ENCODE measurements around the gene MRGPRX1. TPM values are rescaled to one million over a fixed set of nuclear protein-coding genes. Genes with fewer than 3 reads are reported as not detected.

Gene MRGPRX1
- total RNA-seq, 1 donor from 2014 or later, result not detected

DNA sequence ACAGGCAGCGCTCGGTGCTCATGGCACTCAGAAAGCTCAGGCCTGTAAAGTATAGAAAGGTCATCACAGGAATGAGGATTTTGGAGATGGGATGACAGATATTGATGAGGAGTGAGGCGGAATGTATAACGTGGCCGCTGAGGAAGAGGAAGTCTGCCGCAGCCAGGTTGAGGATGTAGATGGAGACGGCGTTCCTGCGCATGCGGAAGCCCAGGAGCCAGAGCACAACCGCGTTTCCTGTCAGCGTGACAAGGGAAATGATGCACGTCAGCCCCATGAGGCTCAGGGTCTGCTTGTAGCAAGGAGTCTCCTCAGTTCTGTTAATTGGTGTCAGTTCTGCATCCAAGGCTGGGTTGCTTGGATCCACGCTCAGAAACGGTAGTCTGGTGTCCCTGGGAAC, 33.1 kb upstream of the MRGPRX1 start:
- no peak for TF ChIP-seq CTCF (IDR thresholded peaks at IDR 0.05; ENCODE audit: partially characterized antibody, unreplicated experiment)
- H3K4me1 Mint-ChIP-seq (ENCODE audit: low read depth, unreplicated experiment), result no peaks in the 10 kb centered on the region
- H3K36me3 Mint-ChIP-seq (ENCODE audit: unreplicated experiment), result no peaks in the 10 kb centered on the region
- no peak overlapping the region for H3K4me3 Mint-ChIP-seq (ENCODE audit: unreplicated experiment)
- no peaks in the 10 kb centered on the region for H3K27me3 Mint-ChIP-seq (ENCODE audit: unreplicated experiment)
- no peak overlapping the region for H3K27ac Mint-ChIP-seq (ENCODE audit: unreplicated experiment)
- no peaks in the 10 kb centered on the region for H3K9me3 Mint-ChIP-seq (ENCODE audit: unreplicated experiment)
- DNase-seq, result no peak

DNA sequence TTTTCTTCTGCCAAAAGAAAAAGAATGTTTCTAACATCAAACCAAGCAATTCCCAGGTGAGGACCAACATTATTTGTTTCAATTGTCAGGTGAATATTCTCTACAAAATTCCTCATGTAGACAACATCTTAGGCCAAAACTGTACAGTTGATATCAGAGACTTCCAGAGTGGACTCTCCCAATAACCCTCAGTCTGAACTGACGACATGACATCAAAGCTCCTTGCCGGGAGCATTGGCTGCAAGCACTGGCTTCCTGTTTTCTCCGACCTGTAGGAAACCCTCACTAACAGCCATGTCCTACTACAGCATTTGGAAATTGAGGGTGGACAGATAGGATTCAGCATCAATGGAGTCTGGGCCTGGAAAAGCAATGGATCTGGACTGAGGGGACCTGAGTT, 30.5 kb upstream of the MRGPRX1 start:
- H3K4me1 Mint-ChIP-seq (ENCODE audit: low read depth, unreplicated experiment), result no peaks in the 10 kb centered on the region
- DNase-seq, result no peak
- TF ChIP-seq CTCF (IDR thresholded peaks at IDR 0.05; ENCODE audit: partially characterized antibody, unreplicated experiment), result no peak
- H3K36me3 Mint-ChIP-seq (ENCODE audit: unreplicated experiment), result no peaks in the 10 kb centered on the region
- no peak overlapping the region for H3K4me3 Mint-ChIP-seq (ENCODE audit: unreplicated experiment)
- H3K27me3 Mint-ChIP-seq (ENCODE audit: unreplicated experiment), result no peaks in the 10 kb centered on the region
- H3K27ac Mint-ChIP-seq (ENCODE audit: unreplicated experiment), result no peak overlapping the region
- H3K9me3 Mint-ChIP-seq (ENCODE audit: unreplicated experiment), result no peaks in the 10 kb centered on the region

DNA sequence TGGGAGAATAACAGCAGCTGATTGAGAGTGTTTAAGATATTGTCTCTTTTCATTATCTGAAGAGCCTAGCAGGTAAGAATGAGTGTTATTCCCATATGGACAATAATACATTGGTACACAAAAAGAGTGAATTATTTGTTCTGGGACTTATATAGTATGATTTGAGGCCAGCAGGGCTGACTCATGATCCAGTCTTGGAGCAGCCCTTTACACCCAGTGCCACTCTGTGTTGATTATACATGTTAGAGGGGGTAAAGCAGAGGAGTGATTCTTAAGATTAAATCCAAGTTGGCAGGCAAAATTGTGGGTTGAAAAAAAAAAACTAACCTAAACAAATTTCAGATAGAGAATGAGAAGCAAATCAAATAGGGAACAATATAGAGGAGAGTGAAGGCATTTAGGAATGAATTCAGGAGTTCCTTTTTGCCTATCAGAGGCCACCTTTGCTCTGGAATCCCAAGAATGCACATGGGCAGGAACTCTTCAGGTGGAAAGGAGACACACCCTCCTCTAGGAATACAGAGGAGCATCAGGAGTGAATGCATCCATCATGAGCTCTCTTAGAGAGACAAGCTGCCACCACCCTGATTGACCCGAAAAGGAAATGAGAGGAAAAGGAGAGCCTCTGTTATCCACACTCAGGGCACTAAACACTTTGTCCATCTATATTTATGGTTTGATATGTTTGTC, 19.2 kb upstream of the MRGPRX1 start:
- Mint-ChIP-seq H3K4me1 (ENCODE audit: low read depth, unreplicated experiment) (no peaks in the 10 kb centered on the region), H3K27me3 (ENCODE audit: unreplicated experiment) (no peaks in the 10 kb centered on the region), H3K9me3 (ENCODE audit: unreplicated experiment) (no peaks in the 10 kb centered on the region), H3K36me3 (ENCODE audit: unreplicated experiment) (no peaks in the 10 kb centered on the region), H3K4me3 (ENCODE audit: unreplicated experiment) (no peak overlapping the region), H3K27ac (ENCODE audit: unreplicated experiment) (no peak overlapping the region)
- DNase-seq, result no peak
- TF ChIP-seq CTCF (IDR thresholded peaks at IDR 0.05; ENCODE audit: partially characterized antibody, unreplicated experiment), result no peak

GRCh38 chr11:18956630-18957029, 17.4 kb upstream of the MRGPRX1 start:
- Mint-ChIP-seq H3K9me3 (ENCODE audit: unreplicated experiment) (no peaks in the 10 kb centered on the region), H3K27ac (ENCODE audit: unreplicated experiment) (no peak overlapping the region), H3K36me3 (ENCODE audit: unreplicated experiment) (no peaks in the 10 kb centered on the region), H3K4me1 (ENCODE audit: low read depth, unreplicated experiment) (no peaks in the 10 kb centered on the region), H3K27me3 (ENCODE audit: unreplicated experiment) (no peaks in the 10 kb centered on the region), H3K4me3 (ENCODE audit: unreplicated experiment) (no peak overlapping the region)
- TF ChIP-seq CTCF (IDR thresholded peaks at IDR 0.05; ENCODE audit: partially characterized antibody, unreplicated experiment), result no peak
- DNase-seq, result no peak

DNA sequence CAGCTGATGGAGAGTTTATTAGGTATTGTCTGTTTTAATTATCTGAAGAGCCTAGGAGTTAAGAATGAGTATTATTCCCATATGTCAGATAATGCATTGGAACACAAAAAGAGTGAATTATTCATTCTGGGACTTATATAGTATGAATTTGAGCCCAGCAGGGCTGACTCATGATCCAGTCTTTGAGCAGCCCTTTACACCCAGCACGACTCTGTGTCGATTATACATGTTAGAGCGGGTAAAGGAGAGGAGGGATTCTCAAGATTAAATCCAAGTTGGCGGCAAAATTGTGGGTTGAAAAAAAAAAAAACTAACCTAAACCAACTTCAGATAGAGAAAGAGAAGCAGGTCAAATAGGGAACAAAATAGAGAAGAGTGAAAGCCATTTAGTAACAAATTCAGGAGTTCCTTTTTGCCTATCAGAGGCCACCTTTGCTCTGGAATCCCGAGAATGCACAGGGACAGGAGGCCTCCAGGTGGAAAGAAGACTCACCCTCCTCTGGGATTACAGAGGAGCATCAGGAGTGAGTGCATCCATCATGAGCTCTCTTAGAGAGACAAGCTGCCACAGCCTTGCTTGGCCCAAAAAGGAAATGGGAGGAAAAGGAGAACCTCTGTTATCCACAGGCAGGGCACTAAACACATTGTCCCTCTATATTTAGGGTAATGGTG, 3.1 kb downstream of the MRGPRX1 start:
- Mint-ChIP-seq H3K4me1 (ENCODE audit: low read depth, unreplicated experiment) (no peaks in the 10 kb centered on the region), H3K36me3 (ENCODE audit: unreplicated experiment) (no peaks in the 10 kb centered on the region), H3K4me3 (ENCODE audit: unreplicated experiment) (no peak overlapping the region), H3K27ac (ENCODE audit: unreplicated experiment) (no peak overlapping the region), H3K27me3 (ENCODE audit: unreplicated experiment) (no peaks in the 10 kb centered on the region), H3K9me3 (ENCODE audit: unreplicated experiment) (no peaks in the 10 kb centered on the region)
- no peak for DNase-seq
- no peak for TF ChIP-seq CTCF (IDR thresholded peaks at IDR 0.05; ENCODE audit: partially characterized antibody, unreplicated experiment)

All from glutamatergic neuron (in vitro differentiated cells).